WTC11 (cell line): ENCODE measurements around the gene BMX. TPM values are rescaled to one million over a fixed set of nuclear protein-coding genes. Genes with fewer than 3 reads are reported as not detected.

Experiments used
- ATAC-seq: fragments of 200-7000 bp; cut with Tn5 transposase; 2 replicates; pipeline ENCODE4 v1.10.0; 2021; ENCODE audit warnings: mild to moderate bottlenecking, moderate library complexity
- CTCF ChIA-PET: fragments of 300-600 bp; sonication (Branson Sonifier 250); formaldehyde crosslinking; loops from one replicate; lab custom pipeline; 2021; ENCODE audit warnings: antibody characterized with exemption; lab: Charles Lee
- POLR2A ChIA-PET: fragments of 350-600 bp; sonication (Branson Sonifier 250); formaldehyde crosslinking; loops from one replicate; lab custom pipeline; 2021; ENCODE audit warnings: antibody characterized with exemption; lab: Charles Lee
- DNase-seq: peaks from one replicate; pipeline ENCODE4 v3.0.0; 2021; ENCODE audit warnings: low spot score
- H3K27ac Mint-ChIP-seq: 2 replicates; pipeline ENCODE4 v1.8.0; 2021; ENCODE audit warnings: mixed read lengths
- H3K27me3 Mint-ChIP-seq: 2 replicates; pipeline ENCODE4 v1.8.0; 2021; ENCODE audit warnings: low read depth, mild to moderate bottlenecking, moderate library complexity, mixed read lengths
- H3K36me3 Mint-ChIP-seq: 2 replicates; pipeline ENCODE4 v1.8.0; 2021; ENCODE audit warnings: mixed read lengths
- H3K4me1 Mint-ChIP-seq: 2 replicates; pipeline ENCODE4 v1.8.0; 2022; ENCODE audit warnings: mixed read lengths
- H3K4me3 Mint-ChIP-seq: 2 replicates; pipeline ENCODE4 v1.8.0; 2021; ENCODE audit warnings: mild to moderate bottlenecking, moderate library complexity, mixed read lengths
- H3K9me3 Mint-ChIP-seq: 2 replicates; pipeline ENCODE4 v1.8.0; 2021; ENCODE audit warnings: mixed read lengths
- EMX1 ChIP-seq: fragments of 250-450 bp; sonication (Bioruptor Pico); IDR thresholded peaks from 2 replicates; pipeline ENCODE4 v1.8.0; 2021; ENCODE audit warnings: mild to moderate bottlenecking
- FOXJ3 ChIP-seq: sonication (generic); formaldehyde crosslinking; IDR thresholded peaks from 2 replicates; pipeline ENCODE4 v1.9.0; 2021; ENCODE audit warnings: missing genetic modification reagents, mild to moderate bottlenecking, borderline replicate concordance
- FOXP1 ChIP-seq: sonication (generic); formaldehyde crosslinking; IDR thresholded peaks from 2 replicates; pipeline ENCODE4 v1.8.0; 2022; ENCODE audit warnings: missing genetic modification reagents, mild to moderate bottlenecking, moderate library complexity, borderline replicate concordance
- GABPB1 ChIP-seq: sonication (generic); formaldehyde crosslinking; IDR thresholded peaks from 2 replicates; pipeline ENCODE4 v1.8.1; 2023; ENCODE audit warnings: mild to moderate bottlenecking, missing genetic modification reagents
- GRHL2 ChIP-seq: fragments of 250-450 bp; sonication (Bioruptor Pico); IDR thresholded peaks from 2 replicates; pipeline ENCODE4 v1.8.0; 2022; ENCODE audit warnings: mild to moderate bottlenecking, moderate library complexity; ENCODE audit not compliant: insufficient replicate concordance, severe bottlenecking
- IRF1 ChIP-seq: sonication (generic); formaldehyde crosslinking; IDR thresholded peaks from 2 replicates; pipeline ENCODE4 v1.8.0; 2023; ENCODE audit warnings: missing genetic modification reagents
- MYBL2 ChIP-seq: sonication (generic); formaldehyde crosslinking; IDR thresholded peaks from 2 replicates; pipeline ENCODE4 v1.8.1; 2023; ENCODE audit warnings: mild to moderate bottlenecking, moderate library complexity, missing genetic modification reagents
- NFYB ChIP-seq: sonication (generic); formaldehyde crosslinking; conservative IDR thresholded peaks from 2 replicates; pipeline ENCODE4 v1.8.0; 2022; ENCODE audit warnings: low read depth, missing genetic modification reagents
- PRRX2 ChIP-seq: fragments of 250-450 bp; sonication (Bioruptor Pico); IDR thresholded peaks from 2 replicates; pipeline ENCODE4 v1.8.0; 2021; ENCODE audit warnings: mild to moderate bottlenecking
- SMAD4 ChIP-seq: sonication (generic); formaldehyde crosslinking; IDR thresholded peaks from 2 replicates; pipeline ENCODE4 v1.8.0; 2022; ENCODE audit warnings: mild to moderate bottlenecking, missing genetic modification reagents
- STAT6 ChIP-seq: sonication (generic); formaldehyde crosslinking; conservative IDR thresholded peaks from 2 replicates; pipeline ENCODE4 v1.8.1; 2023; ENCODE audit warnings: mild to moderate bottlenecking, low read depth, missing genetic modification reagents, moderate library complexity
- TCF7 ChIP-seq: sonication (generic); formaldehyde crosslinking; IDR thresholded peaks from 2 replicates; pipeline ENCODE4 v1.8.0; 2022; ENCODE audit warnings: mild to moderate bottlenecking, low read depth, missing genetic modification reagents, moderate library complexity
- TEAD1 ChIP-seq: sonication (generic); formaldehyde crosslinking; IDR thresholded peaks from 2 replicates; pipeline ENCODE4 v1.8.0; 2022; ENCODE audit warnings: mild to moderate bottlenecking, missing genetic modification reagents
- ZBTB21 ChIP-seq: sonication (generic); formaldehyde crosslinking; IDR thresholded peaks from 2 replicates; pipeline ENCODE4 v1.8.1; 2023; ENCODE audit warnings: mild to moderate bottlenecking, missing genetic modification reagents, borderline replicate concordance
- ZBTB43 ChIP-seq: sonication (generic); formaldehyde crosslinking; IDR thresholded peaks from 2 replicates; pipeline ENCODE4 v1.8.1; 2023; ENCODE audit warnings: mild to moderate bottlenecking, missing genetic modification reagents
- ZNF219 ChIP-seq: sonication (generic); formaldehyde crosslinking; IDR thresholded peaks from 2 replicates; pipeline ENCODE4 v1.8.0; 2023; ENCODE audit warnings: missing genetic modification reagents, mild to moderate bottlenecking, borderline replicate concordance
- ZNF232 ChIP-seq: sonication (generic); formaldehyde crosslinking; IDR thresholded peaks from 2 replicates; pipeline ENCODE4 v1.8.0; 2022; ENCODE audit warnings: mild to moderate bottlenecking, missing genetic modification reagents
- total RNA-seq: library from RNA; stranded (reverse); gene quantifications from 3 replicates; pipeline ENCODE4 v1.2.3, GENCODE V29; 2021
- TF ChIP-seq, protein P1 (sequence below): sonication (generic); formaldehyde crosslinking; IDR thresholded peaks from 2 replicates; pipeline ENCODE4 v1.8.1; 2022; ENCODE audit warnings: mild to moderate bottlenecking, missing genetic modification reagents, moderate library complexity, borderline replicate concordance
- TF ChIP-seq, protein P2 (sequence below): fragments of 200-600 bp; IDR thresholded peaks from 2 replicates; pipeline ENCODE4 v1.8.0; 2022; ENCODE audit warnings: antibody characterized with exemption
- TF ChIP-seq, protein P3 (sequence below): fragments of 250-450 bp; sonication (Bioruptor Pico); IDR thresholded peaks from 2 replicates; pipeline ENCODE4 v1.9.0; 2021; ENCODE audit warnings: mild to moderate bottlenecking, borderline replicate concordance

The BMX gene
- total RNA-seq, 1 experiment from 2014 or later = not detected

DNA sequence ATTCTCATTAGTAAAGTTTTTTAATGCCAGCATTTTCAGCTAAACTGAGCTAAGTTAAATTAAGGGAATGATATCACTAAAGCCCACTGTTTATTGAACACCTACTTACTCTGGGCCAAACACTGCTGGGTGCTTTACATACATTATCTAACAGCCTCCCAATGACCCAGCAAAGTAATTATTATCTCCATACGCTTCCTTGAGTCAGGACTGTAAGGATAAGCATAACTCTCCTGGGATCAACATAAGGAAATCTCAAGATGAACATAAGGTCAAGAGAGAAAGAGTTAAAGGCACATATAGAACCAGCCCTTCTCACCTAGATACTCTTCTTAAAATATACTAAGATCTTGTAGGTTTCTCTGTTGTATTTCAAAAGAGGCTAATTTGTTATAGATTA lies 13.7 kb downstream of the BMX start:
- no peak for TF ChIP-seq ZBTB21
- no peak for TF ChIP-seq SMAD4
- TF ChIP-seq FOXP1 = no peak
- TF ChIP-seq GABPB1 (CRISPR knock-in tag) = no peak
- TF ChIP-seq, protein P1, sequence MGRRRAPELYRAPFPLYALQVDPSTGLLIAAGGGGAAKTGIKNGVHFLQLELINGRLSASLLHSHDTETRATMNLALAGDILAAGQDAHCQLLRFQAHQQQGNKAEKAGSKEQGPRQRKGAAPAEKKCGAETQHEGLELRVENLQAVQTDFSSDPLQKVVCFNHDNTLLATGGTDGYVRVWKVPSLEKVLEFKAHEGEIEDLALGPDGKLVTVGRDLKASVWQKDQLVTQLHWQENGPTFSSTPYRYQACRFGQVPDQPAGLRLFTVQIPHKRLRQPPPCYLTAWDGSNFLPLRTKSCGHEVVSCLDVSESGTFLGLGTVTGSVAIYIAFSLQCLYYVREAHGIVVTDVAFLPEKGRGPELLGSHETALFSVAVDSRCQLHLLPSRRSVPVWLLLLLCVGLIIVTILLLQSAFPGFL (CRISPR knock-in tag) = no peak
- TF ChIP-seq TCF7 (CRISPR knock-in tag) = no peak
- TF ChIP-seq FOXJ3 = no peak
- no peak for TF ChIP-seq TEAD1
- no peak for TF ChIP-seq STAT6 (CRISPR knock-in tag)
- TF ChIP-seq, protein P2, sequence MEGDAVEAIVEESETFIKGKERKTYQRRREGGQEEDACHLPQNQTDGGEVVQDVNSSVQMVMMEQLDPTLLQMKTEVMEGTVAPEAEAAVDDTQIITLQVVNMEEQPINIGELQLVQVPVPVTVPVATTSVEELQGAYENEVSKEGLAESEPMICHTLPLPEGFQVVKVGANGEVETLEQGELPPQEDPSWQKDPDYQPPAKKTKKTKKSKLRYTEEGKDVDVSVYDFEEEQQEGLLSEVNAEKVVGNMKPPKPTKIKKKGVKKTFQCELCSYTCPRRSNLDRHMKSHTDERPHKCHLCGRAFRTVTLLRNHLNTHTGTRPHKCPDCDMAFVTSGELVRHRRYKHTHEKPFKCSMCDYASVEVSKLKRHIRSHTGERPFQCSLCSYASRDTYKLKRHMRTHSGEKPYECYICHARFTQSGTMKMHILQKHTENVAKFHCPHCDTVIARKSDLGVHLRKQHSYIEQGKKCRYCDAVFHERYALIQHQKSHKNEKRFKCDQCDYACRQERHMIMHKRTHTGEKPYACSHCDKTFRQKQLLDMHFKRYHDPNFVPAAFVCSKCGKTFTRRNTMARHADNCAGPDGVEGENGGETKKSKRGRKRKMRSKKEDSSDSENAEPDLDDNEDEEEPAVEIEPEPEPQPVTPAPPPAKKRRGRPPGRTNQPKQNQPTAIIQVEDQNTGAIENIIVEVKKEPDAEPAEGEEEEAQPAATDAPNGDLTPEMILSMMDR = no peak
- no peak for TF ChIP-seq NFYB
- no peak for TF ChIP-seq GRHL2 (CRISPR knock-in tag)
- TF ChIP-seq ZBTB43 (CRISPR knock-in tag) = no peak
- no peak for TF ChIP-seq ZNF219 (CRISPR knock-in tag)
- no peak for TF ChIP-seq ZNF232 (CRISPR knock-in tag)
- TF ChIP-seq MYBL2 (CRISPR knock-in tag) = no peak
- TF ChIP-seq, protein P3, sequence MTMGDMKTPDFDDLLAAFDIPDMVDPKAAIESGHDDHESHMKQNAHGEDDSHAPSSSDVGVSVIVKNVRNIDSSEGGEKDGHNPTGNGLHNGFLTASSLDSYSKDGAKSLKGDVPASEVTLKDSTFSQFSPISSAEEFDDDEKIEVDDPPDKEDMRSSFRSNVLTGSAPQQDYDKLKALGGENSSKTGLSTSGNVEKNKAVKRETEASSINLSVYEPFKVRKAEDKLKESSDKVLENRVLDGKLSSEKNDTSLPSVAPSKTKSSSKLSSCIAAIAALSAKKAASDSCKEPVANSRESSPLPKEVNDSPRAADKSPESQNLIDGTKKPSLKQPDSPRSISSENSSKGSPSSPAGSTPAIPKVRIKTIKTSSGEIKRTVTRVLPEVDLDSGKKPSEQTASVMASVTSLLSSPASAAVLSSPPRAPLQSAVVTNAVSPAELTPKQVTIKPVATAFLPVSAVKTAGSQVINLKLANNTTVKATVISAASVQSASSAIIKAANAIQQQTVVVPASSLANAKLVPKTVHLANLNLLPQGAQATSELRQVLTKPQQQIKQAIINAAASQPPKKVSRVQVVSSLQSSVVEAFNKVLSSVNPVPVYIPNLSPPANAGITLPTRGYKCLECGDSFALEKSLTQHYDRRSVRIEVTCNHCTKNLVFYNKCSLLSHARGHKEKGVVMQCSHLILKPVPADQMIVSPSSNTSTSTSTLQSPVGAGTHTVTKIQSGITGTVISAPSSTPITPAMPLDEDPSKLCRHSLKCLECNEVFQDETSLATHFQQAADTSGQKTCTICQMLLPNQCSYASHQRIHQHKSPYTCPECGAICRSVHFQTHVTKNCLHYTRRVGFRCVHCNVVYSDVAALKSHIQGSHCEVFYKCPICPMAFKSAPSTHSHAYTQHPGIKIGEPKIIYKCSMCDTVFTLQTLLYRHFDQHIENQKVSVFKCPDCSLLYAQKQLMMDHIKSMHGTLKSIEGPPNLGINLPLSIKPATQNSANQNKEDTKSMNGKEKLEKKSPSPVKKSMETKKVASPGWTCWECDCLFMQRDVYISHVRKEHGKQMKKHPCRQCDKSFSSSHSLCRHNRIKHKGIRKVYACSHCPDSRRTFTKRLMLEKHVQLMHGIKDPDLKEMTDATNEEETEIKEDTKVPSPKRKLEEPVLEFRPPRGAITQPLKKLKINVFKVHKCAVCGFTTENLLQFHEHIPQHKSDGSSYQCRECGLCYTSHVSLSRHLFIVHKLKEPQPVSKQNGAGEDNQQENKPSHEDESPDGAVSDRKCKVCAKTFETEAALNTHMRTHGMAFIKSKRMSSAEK = no peak
- no peak for TF ChIP-seq EMX1 (CRISPR knock-in tag)
- no peak for TF ChIP-seq PRRX2 (CRISPR knock-in tag)
- TF ChIP-seq IRF1 (CRISPR knock-in tag) = no peak
- TF ChIP-seq, all 79 proteins: peak for 0
- 0 out of 2 replicates have a peak, but pooled peaks cover 2% of the 10 kb centered on the region for H3K4me1 Mint-ChIP-seq
- no peaks in the 10 kb centered on the region for H3K36me3 Mint-ChIP-seq
- ChIA-PET CTCF (interaction anchor here (1.3 kb wide), 1 partner anchor 43 kb away, joined by 3 read pairs; no protein-coding TSS in a partner anchor), POLR2A (no interaction called here)
- DNase-seq (no peak), ATAC-seq (no peak)
- H3K4me3 Mint-ChIP-seq = no peak overlapping the region
- no peak overlapping the region for H3K27ac Mint-ChIP-seq
- H3K9me3 Mint-ChIP-seq = no peaks in the 10 kb centered on the region
- H3K27me3 Mint-ChIP-seq = no peaks in the 10 kb centered on the region
